Kidney (tissue), 14 donors: ENCODE measurements around the gene CKB. TPM values are rescaled to one million over a fixed set of nuclear protein-coding genes. Genes with fewer than 3 reads are reported as not detected.

ENCODE experiments used
- DNase-seq, 5 donors: peaks; one replicate each; pipeline ENCODE4 v3.0.0-alpha.2; 2013 to 2020
- FAIRE-seq: peaks from 2 replicates; lab custom pipeline; 2012; peaks lifted over from hg19 to GRCh38; lab: Jason Lieb, UNC
- H3K27ac ChIP-seq, 2 donors: one replicate each; pipeline ENCODE4 v1.7.0; 2013; ENCODE audit warnings: low read depth in 2 of 2, low read length in 2 of 2, inconsistent platforms in 1 of 2
- H3K27me3 ChIP-seq: one replicate; pipeline ENCODE4 v1.7.1; 2013; ENCODE audit warnings: low read length, inconsistent platforms; ENCODE audit not compliant: control insufficient read depth, insufficient read depth
- H3K36me3 ChIP-seq, 3 donors: one replicate each; pipeline versions ENCODE4 v1.7.0 to v1.7.1; 2013; ENCODE audit warnings: low read length in 3 of 3, control low read depth in 1 of 3, inconsistent platforms in 1 of 3; ENCODE audit not compliant: insufficient read depth in 3 of 3, control insufficient read depth in 2 of 3
- H3K4me1 ChIP-seq, 3 donors: one replicate each; pipeline versions ENCODE4 v1.7.0 to v1.7.1; 2013; ENCODE audit warnings: low read length in 3 of 3, inconsistent platforms in 1 of 3, low read depth in 1 of 3; ENCODE audit not compliant: control insufficient read depth in 2 of 3, insufficient read depth in 2 of 3
- H3K4me3 ChIP-seq, 3 donors: one replicate each; pipeline versions ENCODE4 v1.7.0 to v1.8.1; 2013; ENCODE audit warnings: low read length in 3 of 3, control low read depth in 1 of 3, inconsistent platforms in 1 of 3
- H3K9ac ChIP-seq, 3 donors: one replicate each; pipeline versions ENCODE4 v1.7.0 to v1.7.1; 2013; ENCODE audit warnings: low read length in 3 of 3, control low read depth in 1 of 3, inconsistent platforms in 1 of 3
- H3K9me3 ChIP-seq, 3 donors: one replicate each; pipeline versions ENCODE4 v1.7.0 to v1.7.1; 2013; ENCODE audit warnings: low read length in 3 of 3, control low read depth in 1 of 3, inconsistent platforms in 1 of 3; ENCODE audit not compliant: control insufficient read depth in 2 of 3, insufficient read depth in 1 of 3
- CTCF ChIP-seq: IDR thresholded peaks from 3 replicates; pipeline ENCODE4 v1.5.1; 2012; ENCODE audit warnings: mild to moderate bottlenecking, moderate library complexity, borderline replicate concordance; ENCODE audit not compliant: insufficient read depth; ENCODE audit errors: extremely low read depth
- intact Hi-C: fragments of 100-400 bp; cut with DNase I; formaldehyde crosslinking; loops from one replicate; pipeline ENCODE4 v1.11.1; 2022
- polyA plus RNA-seq: library from polyadenylated mRNA; stranded (reverse); fragments of 350-450 nt; fragmentation: Illumina TruSeq; extraction: RNeasy Lipid Tissue Mini Kit (QIAGEN cat#74804); gene quantifications from one replicate; pipeline ENCODE4 v1.2.3, GENCODE V29; 2014; ENCODE audit warnings: low read depth, low replicate concordance; ENCODE audit not compliant: insufficient read depth
- total RNA-seq: library from RNA; stranded (reverse); fragmentation: NEBNext Ultra II Directional; extraction: Animal tissue kit (Norgen Biotek cat#: 25700); gene quantifications from one replicate; pipeline ENCODE4 v1.2.1, GENCODE V29; 2021
- donor health status: control.
- donor health status: control.
- donor health status: control.
- donor health status: control.
- donor health status: control.
- donor health status: DM: yes; HTN: yes; CAD: no.
- donor health status: Normal renal cell carcinoma (clear cell type).

The CKB gene
- total and polyA plus RNA-seq, 2 donors from 2014 or later = 539 to 916 TPM

- intact Hi-C loops = no loop called here
- H3K27me3 ChIP-seq = no peaks in the 10 kb centered on the region
- H3K27ac ChIP-seq = peak within 1 kb of the TSS; percentile 95 to 96
- no peaks in the 10 kb centered on the region for H3K36me3 ChIP-seq
- FAIRE-seq (no peak), DNase-seq (peak; percentile 90 to 96 (median 95))
- TF ChIP-seq CTCF = peak; percentile 9
- H3K9me3 ChIP-seq = no peaks in the 10 kb centered on the region
- peaks cover 0 to 44% (median 38%) of the 10 kb centered on the region in 3 donors for H3K4me1 ChIP-seq
- peak within 1 kb of the TSS; percentile 50 to 91 (median 66) for H3K4me3 ChIP-seq
- H3K9ac ChIP-seq = peak within 1 kb of the TSS; percentile 22 to 84 (median 69)
These were observed 6.2 kb upstream of the CKB start, which contains the start of gene TRMT61A for GRCh38 chr14:103528587-103529382. TSS of gene TRMT61A (plus strand) at chr14:103529196. CDS start at chr14:103529979, 783 bp downstream.

GRCh38 chr14:103528146-103528586, 5.5 kb upstream of the CKB start:
- H3K27ac ChIP-seq = peak overlapping the region; percentile 95 to 96
- peak overlapping the region; percentile 17 to 81 (median 66) for H3K4me3 ChIP-seq
- no peak for TF ChIP-seq CTCF
- DNase-seq (peak in 3 of 5 donors; percentile 42 to 83 (median 80)), FAIRE-seq (no peak)
- peaks cover 0 to 44% (median 38%) of the 10 kb centered on the region in 3 donors for H3K4me1 ChIP-seq
- H3K9me3 ChIP-seq = no peaks in the 10 kb centered on the region
- intact Hi-C loops = no loop called here
- peak overlapping the region in 2 of 3 donors; percentile 69 to 84 for H3K9ac ChIP-seq
- H3K36me3 ChIP-seq = no peaks in the 10 kb centered on the region
- H3K27me3 ChIP-seq = no peaks in the 10 kb centered on the region

- H3K4me3 ChIP-seq = peak overlapping the region in 1 of 3 donors; percentile 81
- peak overlapping the region; percentile 95 to 96 for H3K27ac ChIP-seq
- peaks cover 0 to 44% (median 38%) of the 10 kb centered on the region in 3 donors for H3K4me1 ChIP-seq
- FAIRE-seq (no peak), DNase-seq (peak in 1 of 5 donors; percentile 76)
- no peaks in the 10 kb centered on the region for H3K27me3 ChIP-seq
- peak overlapping the region in 1 of 3 donors; percentile 84 for H3K9ac ChIP-seq
- H3K36me3 ChIP-seq = no peaks in the 10 kb centered on the region
- intact Hi-C loops = no loop called here
- H3K9me3 ChIP-seq = no peaks in the 10 kb centered on the region
- no peak for TF ChIP-seq CTCF
These were observed 4.9 kb upstream of the CKB start for GRCh38 chr14:103527408-103528145.
